ENCODE results near the gene TNKS1BP1.
"Not testable (repeated sequence)": the region's sequence is repeated elsewhere in the genome, so short reads cannot be mapped to it uniquely, and the experiment has no call there.

The TNKS1BP1 gene

GRCh38 chr11:57324886-57325734, at the start of gene TNKS1BP1:
Gene TNKS1BP1, minus strand, starts transcription at chr11:57324952. Its CDS starts 3,067 bp downstream, at chr11:57321885.
- peak; percentile 92 for DNase-seq

- no peak for DNase-seq
Observed at GRCh38 chr11:57373146-57373545, 48.4 kb upstream of the TNKS1BP1 start.

- no peak for DNase-seq
Observed at GRCh38 chr11:57370941-57371340, 46.2 kb upstream of the TNKS1BP1 start.

DNA sequence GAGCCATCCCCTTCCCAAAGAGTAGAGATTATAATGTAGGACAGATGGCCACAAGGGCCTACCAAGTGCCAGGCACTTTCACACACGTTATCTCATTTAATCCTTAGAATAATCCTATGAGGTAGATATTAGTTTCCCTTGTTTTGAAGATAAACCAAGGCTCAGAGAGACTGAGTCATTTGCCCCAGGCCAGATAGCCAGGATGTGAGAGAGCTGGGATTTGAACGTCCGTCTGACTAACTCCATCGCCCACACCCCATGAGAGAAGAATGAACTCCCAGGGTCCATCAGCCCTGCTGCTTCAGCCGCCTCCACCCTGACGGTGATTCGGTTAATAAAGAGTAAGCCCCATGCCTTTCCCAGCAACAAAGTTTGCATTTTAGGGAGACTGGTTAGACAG, 45.5 kb upstream of the TNKS1BP1 start:
- no peak for DNase-seq

- no peak for DNase-seq
Observed at GRCh38 chr11:57368845-57369232, 44.1 kb upstream of the TNKS1BP1 start.

DNA sequence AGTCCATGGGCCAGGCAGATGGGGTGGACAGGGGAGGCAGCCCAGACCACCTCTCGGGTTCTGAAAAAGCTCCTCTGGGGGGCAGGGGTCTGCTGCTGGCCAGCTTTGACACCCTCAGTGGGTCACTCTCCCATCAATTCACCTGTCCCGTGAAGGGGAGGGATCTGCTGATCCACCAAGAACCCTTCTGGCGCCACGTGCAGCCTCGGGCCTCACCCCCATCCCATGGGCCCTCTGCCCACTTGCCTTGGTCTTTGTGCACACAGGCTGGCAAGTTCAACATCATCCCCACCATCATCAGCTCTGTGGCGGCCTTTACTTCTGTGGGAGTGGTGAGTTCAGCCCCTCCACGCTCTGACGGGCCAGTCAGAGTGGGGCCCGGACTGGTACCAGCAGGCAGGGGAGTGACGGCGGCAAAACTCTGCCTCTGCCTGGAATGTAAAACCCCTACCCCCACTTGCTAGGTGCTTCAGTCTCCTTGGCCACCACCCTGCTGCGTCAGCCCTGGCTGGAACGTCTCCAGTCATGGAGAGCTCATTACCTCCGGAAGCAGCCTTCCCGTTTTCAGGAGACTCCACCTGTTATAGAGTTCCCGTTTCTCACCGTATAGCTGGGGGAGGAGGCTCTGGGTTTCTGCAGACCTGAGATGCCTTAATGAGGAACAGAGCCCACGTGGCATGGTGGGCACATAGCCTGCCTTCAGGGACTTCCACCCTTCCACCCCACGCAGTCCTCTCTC, 43.5 kb upstream of the TNKS1BP1 start:
- no peak for DNase-seq

- DNase-seq: no peak
Observed at GRCh38 chr11:57364851-57365660, 40.3 kb upstream of the TNKS1BP1 start.

DNA sequence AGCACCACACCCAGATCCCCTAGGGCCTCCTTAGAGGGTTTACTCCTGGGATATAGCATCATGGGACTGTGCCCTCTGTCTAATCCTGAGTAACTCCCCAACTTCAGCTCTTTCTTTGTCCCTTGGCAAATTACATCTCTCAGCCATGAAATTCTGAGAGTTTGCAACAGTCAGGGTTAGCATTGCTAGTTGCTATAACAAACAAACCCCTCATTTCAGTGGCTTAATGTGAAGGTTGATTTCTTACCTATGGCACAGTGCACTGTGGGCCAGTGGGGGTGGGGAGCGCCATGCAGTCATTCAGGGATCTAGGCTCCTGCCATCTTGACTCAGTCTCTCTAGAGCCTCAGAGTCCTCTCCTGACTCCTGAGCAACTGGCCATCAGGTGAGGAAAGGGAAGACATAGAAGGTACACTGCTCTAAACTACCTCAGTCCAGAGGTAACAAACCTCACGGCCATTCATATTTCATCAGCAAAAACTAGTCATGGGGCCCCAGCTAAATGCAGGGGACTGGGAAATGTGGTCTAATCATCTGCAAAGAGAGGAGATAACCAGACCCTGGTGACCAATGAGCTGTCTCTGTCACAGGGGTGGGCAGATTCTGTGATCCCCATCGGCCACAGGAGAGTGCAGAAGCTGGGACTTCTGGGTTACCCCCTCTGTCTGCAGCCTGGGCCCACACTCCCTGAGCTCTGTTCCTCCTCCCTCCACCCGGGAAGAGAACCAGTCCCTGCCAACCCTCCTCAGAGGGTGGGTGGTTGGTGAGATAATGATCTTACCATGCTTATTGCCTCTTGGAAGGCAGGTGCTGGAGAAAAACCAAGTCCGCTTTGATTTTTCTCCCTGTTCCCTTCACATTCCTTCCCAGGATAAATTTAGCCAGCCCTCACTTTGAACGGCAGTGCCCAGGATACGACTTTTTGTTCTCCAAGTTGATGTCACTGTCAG, 38.7 kb upstream of the TNKS1BP1 start:
- no peak for DNase-seq

- DNase-seq: no peak
Observed at GRCh38 chr11:57361926-57362325, 37.2 kb upstream of the TNKS1BP1 start.

DNA sequence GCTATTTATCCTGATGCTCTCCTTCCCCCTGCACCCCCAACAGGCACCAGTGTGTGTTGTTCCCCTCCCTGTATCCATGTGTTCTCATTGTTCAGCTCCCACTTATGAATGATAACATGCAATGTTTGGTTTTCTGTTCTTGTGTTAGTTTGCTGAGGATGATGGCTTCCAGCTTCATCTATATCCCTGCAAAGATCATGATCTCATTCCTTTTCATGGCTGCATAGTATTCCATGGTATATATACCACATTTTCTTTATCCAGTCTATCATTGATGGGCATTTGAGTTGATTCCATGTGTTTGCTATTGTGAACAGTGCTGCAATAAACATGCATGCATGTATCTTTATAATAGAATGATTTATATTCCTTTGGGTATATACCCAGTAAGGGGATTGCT, 36.7 kb upstream of the TNKS1BP1 start:
- DNase-seq: not testable (repeated sequence)

DNA sequence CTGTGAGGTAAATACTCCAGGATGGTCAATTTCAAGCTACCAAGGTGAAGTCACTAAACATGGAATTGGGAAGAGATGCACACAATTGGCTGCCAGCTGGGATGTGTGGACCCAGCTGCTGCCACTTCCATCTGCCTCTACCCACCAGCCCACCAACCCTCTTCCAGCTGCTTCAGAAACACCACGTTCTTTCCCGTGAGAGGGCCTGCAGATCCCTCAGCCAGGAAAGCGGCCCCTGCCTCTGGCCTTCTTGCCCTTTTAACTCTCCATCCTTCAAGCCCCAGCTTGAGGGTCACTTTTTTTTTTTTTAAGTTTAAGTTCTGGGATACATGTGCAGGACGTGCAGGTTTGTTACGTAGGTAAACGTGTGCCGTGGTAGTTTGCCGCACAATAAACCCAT, 36.2 kb upstream of the TNKS1BP1 start:
- no peak for DNase-seq

GRCh38 chr11:57359896-57360690, 35.3 kb upstream of the TNKS1BP1 start:
- DNase-seq: no peak

DNA sequence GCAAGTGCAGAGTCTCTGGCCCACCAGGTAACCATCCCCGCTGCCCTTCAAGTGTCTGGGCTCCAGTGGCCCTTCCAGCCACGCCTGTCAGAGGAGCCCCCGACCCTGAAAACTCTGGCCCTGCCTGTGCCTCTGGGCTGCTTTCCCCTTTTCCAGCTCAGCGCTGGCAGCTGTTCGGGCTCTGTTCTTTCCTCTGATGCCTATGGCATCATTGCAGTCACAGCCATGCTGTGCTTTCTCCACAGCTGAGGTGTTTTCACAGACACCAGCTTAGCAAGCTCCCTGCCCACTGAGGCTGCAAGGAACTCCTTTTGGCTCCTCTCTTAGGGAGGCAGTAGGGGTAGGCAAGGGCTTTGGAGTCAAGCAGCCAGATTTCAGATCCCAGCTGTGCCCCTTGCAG, 34.6 kb upstream of the TNKS1BP1 start:
- DNase-seq: no peak

GRCh38 chr11:57358991-57359390, 34.2 kb upstream of the TNKS1BP1 start:
- no peak for DNase-seq

DNA sequence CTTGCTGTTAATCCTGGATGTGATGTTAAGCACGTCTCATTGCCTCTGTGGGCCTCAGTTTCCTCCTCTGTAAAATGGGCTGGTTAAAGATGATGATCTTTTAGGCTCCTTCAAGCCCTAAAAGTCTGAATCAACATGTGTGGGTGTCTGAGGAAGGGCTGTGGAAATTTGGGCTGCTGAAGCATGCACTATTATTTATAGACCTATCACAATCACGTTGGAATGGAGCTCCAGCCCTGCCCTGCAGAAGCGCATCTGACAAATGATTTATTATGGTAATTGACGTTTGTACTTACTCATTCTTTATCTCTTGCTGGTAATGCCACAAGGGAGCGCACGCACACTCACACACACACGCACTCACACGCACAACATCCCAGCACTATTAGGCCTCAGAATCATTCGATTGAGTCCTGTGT, 33.8 kb upstream of the TNKS1BP1 start:
- DNase-seq: no peak

DNA sequence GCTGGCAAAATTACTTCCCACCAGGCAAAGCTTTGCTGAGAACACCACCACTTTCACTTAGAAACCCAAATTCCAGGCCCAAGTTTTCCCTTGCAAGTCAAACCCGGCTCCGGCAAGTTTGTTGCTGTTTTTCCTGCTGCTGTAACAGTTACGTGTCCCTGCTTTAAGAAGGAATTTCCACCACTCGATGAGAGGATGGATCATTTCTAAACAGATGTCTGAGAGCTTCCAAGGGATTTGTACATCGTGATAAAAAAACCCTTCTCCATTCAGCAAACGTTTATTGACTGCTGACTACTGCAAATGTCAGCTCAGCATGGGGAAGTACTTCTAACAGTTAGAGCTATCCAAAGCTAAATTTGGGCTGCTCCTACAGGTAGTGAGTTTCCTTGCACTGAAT, 33.1 kb upstream of the TNKS1BP1 start:
- no peak for DNase-seq

GRCh38 chr11:57357310-57357709, 32.6 kb upstream of the TNKS1BP1 start:
- no peak for DNase-seq

DNA sequence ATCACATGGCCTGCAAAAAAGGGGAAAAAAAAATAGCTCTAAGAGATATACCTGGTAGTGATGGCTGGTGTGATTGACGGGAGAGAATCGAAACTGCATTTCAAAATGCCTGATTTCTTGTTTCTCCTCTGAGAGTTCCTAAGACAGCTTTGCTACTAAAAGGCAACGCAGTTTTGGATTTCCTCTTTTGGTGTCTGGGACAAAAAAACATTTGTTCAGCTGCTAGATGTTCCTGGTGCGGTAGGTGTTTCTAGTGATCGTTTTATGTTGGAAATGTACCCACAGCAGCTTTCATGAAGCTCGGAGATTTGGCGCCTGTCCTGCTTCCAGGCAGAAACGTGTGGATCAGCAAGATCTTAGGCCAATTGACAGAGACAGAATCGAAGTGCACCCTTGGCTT, 31.5 kb upstream of the TNKS1BP1 start:
- DNase-seq: no peak

DNA sequence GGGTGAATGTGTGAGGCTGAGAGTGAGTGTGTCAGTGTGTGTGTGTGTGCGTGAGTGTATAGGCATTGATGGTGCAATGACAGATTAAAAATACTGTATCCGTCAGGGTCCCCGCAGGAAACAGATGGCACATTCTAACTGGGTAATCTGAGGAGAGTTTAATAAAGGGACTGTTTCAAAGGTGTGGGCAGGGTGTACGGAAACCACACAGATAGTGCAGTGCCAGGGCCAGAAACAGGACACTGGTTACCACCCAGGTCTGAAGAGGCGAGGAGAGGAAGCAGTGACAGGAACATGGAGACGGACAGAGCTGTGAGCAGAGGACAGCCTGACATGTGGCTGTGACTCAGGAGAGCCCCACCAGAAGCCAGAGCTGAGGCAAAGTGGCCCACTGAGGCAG, 29.9 kb upstream of the TNKS1BP1 start:
- DNase-seq: no peak

GRCh38 chr11:57353852-57354251, 29.1 kb upstream of the TNKS1BP1 start:
- no peak for DNase-seq

GRCh38 chr11:57353446-57353845, 28.7 kb upstream of the TNKS1BP1 start:
- DNase-seq: no peak
